Gastrocnemius medialis (tissue), 4 donors: ENCODE results near the gene RYR1. TPM values are rescaled to one million over a fixed set of nuclear protein-coding genes. Genes with fewer than 3 reads are reported as not detected.
A peak's percentile ranks its signal among the peaks of the same experiment; 100 is the strongest.

Experiments
- ATAC-seq, 2 donors: fragments of 150-250 bp; one replicate each; pipeline ENCODE4 v1.9.1; 2016
- DNase-seq, 2 donors: peaks; one replicate each; pipeline ENCODE4 v3.0.0-alpha.2; 2019
- H3K27ac ChIP-seq, 4 donors: fragments of 200-600 bp; sonication (generic); 1 replicate in 1 of 4; 2 replicates in 3 of 4; pipeline ENCODE4 v1.5.1; 2016 to 2018; ENCODE audit warnings: mild to moderate bottlenecking in 2 of 4, moderate library complexity in 1 of 4
- H3K27me3 ChIP-seq, 3 donors: fragments of 200-600 bp; sonication (generic) in 2 of 3; 1 replicate in 1 of 3; 2 replicates in 2 of 3; pipeline versions ENCODE4 v1.5.1 to v1.6.0; 2016 to 2019; ENCODE audit warnings: mild to moderate bottlenecking in 1 of 3, moderate library complexity in 1 of 3
- H3K36me3 ChIP-seq, 2 donors: fragments of 200-600 bp; sonication (generic) in 1 of 2; one replicate each; pipeline ENCODE4 v1.5.1; 2017 to 2018
- H3K4me1 ChIP-seq, 2 donors: fragments of 200-600 bp; sonication (generic) in 1 of 2; one replicate each; pipeline ENCODE4 v1.5.1; 2016 to 2017; ENCODE audit warnings: mild to moderate bottlenecking in 2 of 2
- H3K4me3 ChIP-seq, 4 donors: fragments of 200-600 bp; sonication (generic) in 3 of 4; 1 replicate in 1 of 4; 2 replicates in 3 of 4; pipeline ENCODE4 v1.5.1; 2016 to 2019; ENCODE audit warnings: mild to moderate bottlenecking in 2 of 4
- H3K9me3 ChIP-seq, 3 donors: fragments of 200-600 bp; sonication (generic) in 2 of 3; 1 replicate in 1 of 3; 2 replicates in 2 of 3; pipeline ENCODE4 v1.5.1; 2016 to 2019
- POLR2A ChIP-seq, 2 donors: fragments of 450-650 bp; IDR thresholded peaks; one replicate each; pipeline ENCODE4 v1.6.1; 2017; ENCODE audit warnings: antibody characterized with exemption in 2 of 2, mild to moderate bottlenecking in 2 of 2, moderate library complexity in 2 of 2
- in situ Hi-C, 4 donors: fragments of 200-750 bp; cut with MboI; loops; one replicate each; pipeline versions ENCODE4 v1.15.0 to v1.8.0; 2017; ENCODE audit warnings: low sequenced_read_pairs in 4 of 4
- intact Hi-C: fragments of 100-400 bp; cut with DNase I; formaldehyde crosslinking; loops from one replicate; pipeline ENCODE4 v1.15.1; 2023; ENCODE audit warnings: low total_unique reads
- total RNA-seq, 4 donors: library from RNA; depleted of rRNA; stranded (reverse); fragments of >200 nt; gene quantifications; one replicate each; pipeline versions ENCODE4 v1.1.0 to v1.2.3, GENCODE V29; 2016
- TF ChIP-seq, protein P1 (sequence below), 5 experiments: fragments of 450-650 bp in 3 of 5; fragments of 200-600 bp in 2 of 5; sonication (generic) in 2 of 5; IDR thresholded peaks in 4 of 5; conservative IDR thresholded peaks in 1 of 5; 1 replicate in 4 of 5; 2 replicates in 1 of 5; pipeline ENCODE4 v1.5.1; 2016 to 2019; ENCODE audit warnings: antibody characterized with exemption in 5 of 5, mild to moderate bottlenecking in 3 of 5, moderate library complexity in 3 of 5

Gene RYR1
- total RNA-seq, 4 donors from 2014 or later, result 607 to 831 (median 724) TPM

DNA sequence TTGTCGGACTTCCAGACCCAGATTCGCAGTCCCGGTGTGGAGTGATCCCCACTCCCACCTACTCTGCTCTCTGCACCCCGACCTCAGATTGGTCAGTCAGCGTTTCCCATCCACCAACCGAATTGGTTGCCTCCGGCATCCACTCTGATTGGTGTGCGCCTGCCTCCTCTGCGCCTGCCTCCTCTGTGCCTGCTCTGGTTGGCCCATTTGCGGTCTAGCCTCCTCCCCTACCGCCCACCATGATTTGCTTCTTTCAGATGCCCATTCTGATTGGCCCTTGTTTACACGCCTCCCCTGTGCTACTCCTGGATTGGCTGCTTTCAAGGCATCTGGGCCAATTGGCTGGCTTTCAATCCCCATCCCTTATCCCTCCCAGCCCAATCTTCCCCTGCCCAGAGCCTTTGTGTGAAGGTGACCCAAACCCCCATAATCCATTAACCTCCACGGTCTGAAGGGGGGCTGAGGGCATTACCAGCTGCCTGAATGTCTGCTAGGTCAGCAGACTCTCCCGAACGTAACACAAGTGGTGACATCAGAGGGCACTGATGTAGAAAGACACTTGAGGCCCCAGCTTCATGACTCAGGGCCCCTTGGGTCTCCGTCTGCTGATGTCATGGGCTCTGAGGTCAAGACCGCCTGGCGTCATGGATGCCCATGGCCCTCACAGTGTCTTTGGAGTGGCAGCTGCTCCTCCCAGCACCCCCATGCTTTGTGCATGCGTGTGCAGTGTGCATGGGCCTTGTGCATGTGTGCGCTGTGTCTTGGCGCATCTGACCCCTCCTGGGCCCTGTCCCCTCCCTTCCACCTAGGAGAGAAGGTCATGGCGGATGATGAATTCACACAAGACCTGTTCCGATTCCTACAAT, 103.8 kb downstream of the RYR1 start:
- Histone ChIP-seq H3K27me3 (no peaks in the 10 kb centered on the region), H3K9me3 (no peaks in the 10 kb centered on the region), H3K36me3 (peaks cover 0 to 70% of the 10 kb centered on the region in 2 donors), H3K27ac (peak overlapping the region; percentile 34 to 64 (median 50)), H3K4me1 (no peaks in the 10 kb centered on the region), H3K4me3 (no peak overlapping the region)
- DNase-seq, result no peak
- TF ChIP-seq POLR2A (IDR thresholded peaks at IDR 0.05), result no peak
- TF ChIP-seq, protein P1, sequence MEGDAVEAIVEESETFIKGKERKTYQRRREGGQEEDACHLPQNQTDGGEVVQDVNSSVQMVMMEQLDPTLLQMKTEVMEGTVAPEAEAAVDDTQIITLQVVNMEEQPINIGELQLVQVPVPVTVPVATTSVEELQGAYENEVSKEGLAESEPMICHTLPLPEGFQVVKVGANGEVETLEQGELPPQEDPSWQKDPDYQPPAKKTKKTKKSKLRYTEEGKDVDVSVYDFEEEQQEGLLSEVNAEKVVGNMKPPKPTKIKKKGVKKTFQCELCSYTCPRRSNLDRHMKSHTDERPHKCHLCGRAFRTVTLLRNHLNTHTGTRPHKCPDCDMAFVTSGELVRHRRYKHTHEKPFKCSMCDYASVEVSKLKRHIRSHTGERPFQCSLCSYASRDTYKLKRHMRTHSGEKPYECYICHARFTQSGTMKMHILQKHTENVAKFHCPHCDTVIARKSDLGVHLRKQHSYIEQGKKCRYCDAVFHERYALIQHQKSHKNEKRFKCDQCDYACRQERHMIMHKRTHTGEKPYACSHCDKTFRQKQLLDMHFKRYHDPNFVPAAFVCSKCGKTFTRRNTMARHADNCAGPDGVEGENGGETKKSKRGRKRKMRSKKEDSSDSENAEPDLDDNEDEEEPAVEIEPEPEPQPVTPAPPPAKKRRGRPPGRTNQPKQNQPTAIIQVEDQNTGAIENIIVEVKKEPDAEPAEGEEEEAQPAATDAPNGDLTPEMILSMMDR (IDR thresholded peaks at IDR 0.05 in 4 of 5, conservative IDR thresholded peaks at IDR 0.05 in 1 of 5), result no peak
- intact Hi-C loops, result loop anchor here (5.0 to 10.0 kb wide), 2 partner anchors 35 to 847 kb away; no protein-coding TSS in a partner anchor
- ATAC-seq, result peak; percentile 24 to 42
- in situ Hi-C loops, result no loop called here

DNA sequence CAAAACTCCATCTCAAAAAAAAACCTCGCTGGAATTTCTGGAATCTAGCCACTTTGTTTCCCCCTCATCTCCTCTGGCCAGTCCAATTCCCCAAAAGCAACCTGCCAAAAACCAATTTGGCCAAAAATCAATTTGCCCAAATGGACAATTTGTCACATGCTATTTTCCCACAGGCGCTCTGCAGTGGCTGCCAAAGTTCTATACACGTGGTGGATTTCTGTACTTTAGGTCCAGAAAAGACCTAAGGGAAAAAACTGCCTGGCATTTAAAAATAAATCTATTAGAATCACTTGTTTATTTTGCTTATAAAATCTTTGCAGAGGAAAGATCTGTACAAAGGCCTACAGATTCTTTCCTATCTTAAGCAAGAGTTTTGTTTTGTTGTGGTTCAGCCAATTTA, 104.9 kb downstream of the RYR1 start:
- ATAC-seq (no peak), DNase-seq (no peak)
- no peak overlapping the region for H3K4me3 ChIP-seq
- no peaks in the 10 kb centered on the region for H3K9me3 ChIP-seq
- H3K4me1 ChIP-seq, result no peaks in the 10 kb centered on the region
- in situ Hi-C loops (no loop called here), intact Hi-C loops (loop anchor here (5.0 to 10.0 kb wide), 2 partner anchors 36 to 846 kb away; no protein-coding TSS in a partner anchor)
- no peaks in the 10 kb centered on the region for H3K27me3 ChIP-seq
- H3K36me3 ChIP-seq, result peaks cover 0 to 68% of the 10 kb centered on the region in 2 donors
- no peak for TF ChIP-seq POLR2A (IDR thresholded peaks at IDR 0.05)
- TF ChIP-seq, protein P1 (IDR thresholded peaks at IDR 0.05 in 4 of 5, conservative IDR thresholded peaks at IDR 0.05 in 1 of 5), result no peak
- peak overlapping the region; percentile 34 to 64 (median 50) for H3K27ac ChIP-seq

DNA sequence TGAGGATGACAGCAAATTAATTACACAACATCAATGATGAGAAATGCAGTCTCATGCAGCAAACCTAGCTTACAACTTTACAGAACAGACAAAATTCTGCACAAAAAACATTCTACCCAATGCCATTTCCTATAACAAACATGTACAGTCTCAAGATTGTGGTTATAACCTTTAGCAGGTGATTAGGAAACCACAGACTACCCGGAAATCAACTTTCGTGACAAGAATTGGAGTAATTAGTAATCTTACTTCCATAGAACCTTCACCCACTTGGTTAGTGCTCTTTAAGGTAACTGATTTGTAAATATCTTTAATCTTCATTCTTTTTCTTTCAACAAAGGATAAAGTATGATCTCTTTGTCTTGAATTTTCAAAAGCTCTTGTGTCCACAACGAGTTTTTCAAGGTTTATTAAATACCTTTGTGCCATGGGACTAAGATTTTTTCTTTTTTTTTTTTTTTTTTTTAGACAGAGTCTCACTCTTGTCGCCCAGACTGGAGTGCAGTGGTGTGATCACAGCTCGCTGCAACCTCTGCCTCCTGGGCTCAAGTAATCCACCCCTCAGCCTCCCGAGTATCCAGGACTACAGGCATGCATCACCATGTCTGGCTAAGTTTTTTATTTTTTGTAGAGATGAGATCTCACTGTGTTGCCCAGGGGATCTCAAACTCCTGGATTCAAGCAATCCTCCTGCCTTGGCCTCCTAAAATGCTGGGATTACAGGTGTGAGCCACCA, 105.5 kb downstream of the RYR1 start:
- no peak overlapping the region for H3K4me3 ChIP-seq
- in situ Hi-C loops (no loop called here), intact Hi-C loops (loop anchor here (5.0 to 10.0 kb wide), 2 partner anchors 37 to 846 kb away; no protein-coding TSS in a partner anchor)
- no peaks in the 10 kb centered on the region for H3K27me3 ChIP-seq
- no peaks in the 10 kb centered on the region for H3K9me3 ChIP-seq
- TF ChIP-seq, protein P1 (IDR thresholded peaks at IDR 0.05 in 4 of 5, conservative IDR thresholded peaks at IDR 0.05 in 1 of 5), result no peak
- no peak for TF ChIP-seq POLR2A (IDR thresholded peaks at IDR 0.05)
- ATAC-seq, result no peak
- DNase-seq, result no peak
- H3K4me1 ChIP-seq, result peaks cover 0 to under 1% of the 10 kb centered on the region in 2 donors
- peaks cover 0 to 73% of the 10 kb centered on the region in 2 donors for H3K36me3 ChIP-seq
- H3K27ac ChIP-seq, result peak overlapping the region in 2 of 4 donors; percentile 63 to 64

DNA sequence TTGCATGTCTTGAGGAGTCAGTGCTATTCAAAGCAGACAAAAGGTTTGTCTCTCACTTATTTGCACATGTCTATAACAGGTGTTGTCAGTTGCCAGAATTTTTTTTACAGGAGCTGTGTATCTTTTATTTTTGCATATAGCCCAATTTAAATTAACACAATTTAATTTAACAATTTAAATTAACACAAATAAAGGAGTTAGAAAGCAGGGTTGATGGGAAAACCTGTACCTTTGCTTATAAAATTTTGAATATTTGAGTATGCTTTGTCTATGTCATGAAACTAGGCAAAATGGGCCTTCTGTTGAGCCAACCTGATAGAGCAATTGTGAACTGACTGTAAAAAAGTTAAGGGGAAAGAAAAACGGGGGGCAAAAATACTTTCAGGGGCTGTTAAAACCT, 106.3 kb downstream of the RYR1 start:
- H3K27ac ChIP-seq, result peak overlapping the region in 2 of 4 donors; percentile 0 to 63
- TF ChIP-seq, protein P1 (IDR thresholded peaks at IDR 0.05 in 4 of 5, conservative IDR thresholded peaks at IDR 0.05 in 1 of 5), result no peak
- TF ChIP-seq POLR2A (IDR thresholded peaks at IDR 0.05), result no peak
- in situ Hi-C loops (no loop called here), intact Hi-C loops (loop anchor here (5.0 to 10.0 kb wide), 3 partner anchors 37 to 845 kb away; no protein-coding TSS in a partner anchor)
- H3K27me3 ChIP-seq, result no peaks in the 10 kb centered on the region
- DNase-seq (no peak), ATAC-seq (no peak)
- H3K4me1 ChIP-seq, result peaks cover 8 to 9% of the 10 kb centered on the region in 2 donors
- H3K4me3 ChIP-seq, result no peak overlapping the region
- H3K9me3 ChIP-seq, result no peaks in the 10 kb centered on the region
- H3K36me3 ChIP-seq, result peaks cover 0 to 71% of the 10 kb centered on the region in 2 donors
